ENCODE data around the gene PVALEF. TPM values are rescaled to one million over a fixed set of nuclear protein-coding genes. Genes with fewer than 3 reads are reported as not detected.

The PVALEF gene
- total RNA-seq, 4 donors from 2014 or later: not detected

- DNase-seq (ENCODE audit: low spot score in 2 of 2): no peak
- no peak overlapping the region for H3K4me3 ChIP-seq (ENCODE audit: low read depth, poor library complexity, severe bottlenecking)
- TF ChIP-seq CTCF (IDR thresholded peaks at IDR 0.05): no peak
- TF ChIP-seq POLR2A (IDR thresholded peaks at IDR 0.05): no peak
- WGBS, 2 donors: 90 to 94% methylated on average over 19 to 25 of the region's 25 CpGs
- intact Hi-C loops (cut with DNase I; ENCODE audit: low total_unique reads): no loop called here
These were observed 13.1 kb downstream of the PVALEF start for GRCh38 chr17:81178136-81179091.

GRCh38 chr17:81179220-81179619 is 13.9 kb downstream of the PVALEF start:
- 69 to 73% methylated on average over 9 of the region's 9 CpGs for WGBS, 2 donors
- no peak for TF ChIP-seq CTCF (IDR thresholded peaks at IDR 0.05)
- no peak for TF ChIP-seq POLR2A (IDR thresholded peaks at IDR 0.05)
- intact Hi-C loops (cut with DNase I; ENCODE audit: low total_unique reads): no loop called here
- H3K4me3 ChIP-seq (ENCODE audit: low read depth, poor library complexity, severe bottlenecking): no peak overlapping the region
- no peak for DNase-seq (ENCODE audit: low spot score in 2 of 2)

- TF ChIP-seq POLR2A (IDR thresholded peaks at IDR 0.05): no peak
- no peak for TF ChIP-seq CTCF (IDR thresholded peaks at IDR 0.05)
- H3K4me3 ChIP-seq (ENCODE audit: low read depth, poor library complexity, severe bottlenecking): no peak overlapping the region
- intact Hi-C loops (cut with DNase I; ENCODE audit: low total_unique reads): loop anchor here (10.0 kb wide), 1 partner anchor 1215 kb away; no protein-coding TSS in a partner anchor
- WGBS, 2 donors: 65% methylated on average over 12 of the region's 12 CpGs; no CpG with 5 or more reads in 1 of the 2 donors
- no peak for DNase-seq (ENCODE audit: low spot score in 2 of 2)
These were observed 14.6 kb downstream of the PVALEF start for GRCh38 chr17:81179861-81180260.

GRCh38 chr17:81180836-81181810 is 15.8 kb downstream of the PVALEF start:
- TF ChIP-seq CTCF (IDR thresholded peaks at IDR 0.05) (no peak), POLR2A (IDR thresholded peaks at IDR 0.05) (no peak)

GRCh38 chr17:81181811-81182185 is 16.5 kb downstream of the PVALEF start:
- no peak for DNase-seq (ENCODE audit: low spot score in 2 of 2)
- no peak for TF ChIP-seq POLR2A (IDR thresholded peaks at IDR 0.05)
- TF ChIP-seq CTCF (IDR thresholded peaks at IDR 0.05): no peak
- intact Hi-C loops (cut with DNase I; ENCODE audit: low total_unique reads): loop anchor here (10.0 kb wide), 1 partner anchor 1217 kb away; no protein-coding TSS in a partner anchor
- 89 to 91% methylated on average over 7 to 17 of the region's 19 CpGs for WGBS, 2 donors
- H3K4me3 ChIP-seq (ENCODE audit: low read depth, poor library complexity, severe bottlenecking): no peak overlapping the region

More at GRCh38 chr17:81180836-81181810, 15.8 kb downstream of the PVALEF start:
- no peak for DNase-seq (ENCODE audit: low spot score in 2 of 2)
- no peak overlapping the region for H3K4me3 ChIP-seq (ENCODE audit: low read depth, poor library complexity, severe bottlenecking)
- 86 to 91% methylated on average over 34 to 43 of the region's 49 CpGs for WGBS, 2 donors
- intact Hi-C loops (cut with DNase I; ENCODE audit: low total_unique reads): loop anchor here (10.0 kb wide), 1 partner anchor 1216 kb away; no protein-coding TSS in a partner anchor
